Measurements from ENCODE around the gene PARVB.

PARVB gene

GRCh38 chr22:44067901-44068300, 43.8 kb downstream of the PARVB start:
- intact Hi-C loops (cut with DNase I; ENCODE audit: low total_unique reads), result no loop called here
- H3K27ac ChIP-seq, result no peak overlapping the region
- no peaks in the 10 kb centered on the region for H3K4me1 ChIP-seq
- no peaks in the 10 kb centered on the region for H3K36me3 ChIP-seq
- no peak overlapping the region for H3K4me3 ChIP-seq
- DNase-seq, result no peak
- TF ChIP-seq, protein P1, sequence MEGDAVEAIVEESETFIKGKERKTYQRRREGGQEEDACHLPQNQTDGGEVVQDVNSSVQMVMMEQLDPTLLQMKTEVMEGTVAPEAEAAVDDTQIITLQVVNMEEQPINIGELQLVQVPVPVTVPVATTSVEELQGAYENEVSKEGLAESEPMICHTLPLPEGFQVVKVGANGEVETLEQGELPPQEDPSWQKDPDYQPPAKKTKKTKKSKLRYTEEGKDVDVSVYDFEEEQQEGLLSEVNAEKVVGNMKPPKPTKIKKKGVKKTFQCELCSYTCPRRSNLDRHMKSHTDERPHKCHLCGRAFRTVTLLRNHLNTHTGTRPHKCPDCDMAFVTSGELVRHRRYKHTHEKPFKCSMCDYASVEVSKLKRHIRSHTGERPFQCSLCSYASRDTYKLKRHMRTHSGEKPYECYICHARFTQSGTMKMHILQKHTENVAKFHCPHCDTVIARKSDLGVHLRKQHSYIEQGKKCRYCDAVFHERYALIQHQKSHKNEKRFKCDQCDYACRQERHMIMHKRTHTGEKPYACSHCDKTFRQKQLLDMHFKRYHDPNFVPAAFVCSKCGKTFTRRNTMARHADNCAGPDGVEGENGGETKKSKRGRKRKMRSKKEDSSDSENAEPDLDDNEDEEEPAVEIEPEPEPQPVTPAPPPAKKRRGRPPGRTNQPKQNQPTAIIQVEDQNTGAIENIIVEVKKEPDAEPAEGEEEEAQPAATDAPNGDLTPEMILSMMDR (IDR thresholded peaks at IDR 0.05), result no peak
- no peaks in the 10 kb centered on the region for H3K27me3 ChIP-seq
- H3K9me3 ChIP-seq, result no peaks in the 10 kb centered on the region

GRCh38 chr22:44068422-44069191, 44.5 kb downstream of the PARVB start:
- intact Hi-C loops (cut with DNase I; ENCODE audit: low total_unique reads), result no loop called here
- H3K27me3 ChIP-seq, result no peaks in the 10 kb centered on the region
- H3K36me3 ChIP-seq, result no peaks in the 10 kb centered on the region
- peak in 1 of 2 donors; percentile 36 for DNase-seq
- no peak overlapping the region for H3K27ac ChIP-seq
- no peak overlapping the region for H3K4me3 ChIP-seq
- TF ChIP-seq, protein P1 (IDR thresholded peaks at IDR 0.05), result no peak
- H3K9me3 ChIP-seq, result no peaks in the 10 kb centered on the region
- H3K4me1 ChIP-seq, result no peaks in the 10 kb centered on the region

DNA sequence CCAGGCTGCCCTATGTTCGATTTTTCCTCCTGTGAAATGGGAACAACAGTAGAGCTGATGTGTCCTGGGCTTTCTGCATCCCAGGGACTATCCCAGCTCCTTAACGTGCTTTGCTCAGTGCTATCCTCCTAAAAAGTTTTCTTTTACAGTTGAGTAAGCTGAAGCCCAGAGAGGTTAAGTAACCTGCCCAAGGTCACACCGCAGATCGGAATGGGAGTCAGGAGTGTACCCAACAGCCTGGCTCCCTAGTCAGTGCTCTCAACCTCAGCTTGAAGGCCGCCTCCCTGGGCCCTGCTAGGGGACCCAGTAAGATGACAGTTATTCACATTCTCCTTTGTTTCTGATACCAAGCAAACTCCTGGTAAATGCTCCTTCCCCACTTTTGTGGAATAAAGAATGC, 45.9 kb downstream of the PARVB start:
- no peaks in the 10 kb centered on the region for H3K4me1 ChIP-seq
- H3K36me3 ChIP-seq, result no peaks in the 10 kb centered on the region
- H3K9me3 ChIP-seq, result no peaks in the 10 kb centered on the region
- H3K4me3 ChIP-seq, result no peak overlapping the region
- intact Hi-C loops (cut with DNase I; ENCODE audit: low total_unique reads), result loop anchor here (10.0 kb wide), 1 partner anchor 255 kb away; no protein-coding TSS in a partner anchor
- no peak for DNase-seq
- TF ChIP-seq, protein P1 (IDR thresholded peaks at IDR 0.05), result no peak
- no peak overlapping the region for H3K27ac ChIP-seq
- H3K27me3 ChIP-seq, result peaks cover 0 to 7% of the 10 kb centered on the region in 2 donors

GRCh38 chr22:44071781-44072326, 47.8 kb downstream of the PARVB start:
- Histone ChIP-seq H3K4me1 (no peaks in the 10 kb centered on the region), H3K4me3 (no peak overlapping the region), H3K27ac (no peak overlapping the region), H3K27me3 (peaks cover 0 to 7% of the 10 kb centered on the region in 2 donors), H3K36me3 (no peaks in the 10 kb centered on the region), H3K9me3 (no peaks in the 10 kb centered on the region)
- DNase-seq, result no peak
- TF ChIP-seq, protein P1 (IDR thresholded peaks at IDR 0.05), result no peak
- intact Hi-C loops (cut with DNase I; ENCODE audit: low total_unique reads), result loop anchor here (10.0 kb wide), 1 partner anchor 253 kb away; no protein-coding TSS in a partner anchor

DNA sequence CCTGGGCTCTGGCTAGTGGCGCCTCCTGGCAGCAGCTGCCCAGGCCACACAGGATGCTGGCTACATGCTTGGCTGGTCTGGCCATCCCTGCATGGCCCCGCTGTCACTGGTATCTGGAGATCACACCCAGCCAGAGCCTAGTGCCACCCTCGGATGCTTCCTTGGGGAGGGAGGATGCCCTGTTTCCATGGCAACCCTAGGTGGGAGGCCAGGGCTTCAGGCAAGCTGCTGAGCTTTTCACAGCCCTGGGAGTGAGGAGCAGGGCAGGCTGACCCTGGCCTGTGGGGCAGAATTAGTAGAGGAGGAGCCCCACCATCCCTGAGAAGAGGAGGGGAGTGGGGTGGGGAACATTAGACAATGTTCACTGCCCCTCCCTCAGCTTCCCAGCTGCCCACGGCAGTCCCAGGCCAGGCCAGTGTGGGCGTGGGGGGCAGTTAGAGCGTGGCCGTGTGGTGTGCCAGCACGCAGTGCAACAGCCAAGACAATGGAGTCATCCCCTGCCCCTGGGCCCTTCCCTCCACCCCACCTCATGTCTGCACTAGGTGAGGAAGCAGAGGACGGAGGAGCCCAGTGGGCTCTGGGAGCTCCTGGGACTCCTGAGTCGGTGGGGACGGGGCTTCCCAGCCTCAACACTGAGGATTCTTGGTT, 50.4 kb downstream of the PARVB start:
- no peaks in the 10 kb centered on the region for H3K9me3 ChIP-seq
- no peaks in the 10 kb centered on the region for H3K36me3 ChIP-seq
- TF ChIP-seq, protein P1 (IDR thresholded peaks at IDR 0.05), result no peak
- H3K4me1 ChIP-seq, result no peaks in the 10 kb centered on the region
- H3K4me3 ChIP-seq, result no peak overlapping the region
- no peak for DNase-seq
- H3K27me3 ChIP-seq, result peaks cover 0 to 7% of the 10 kb centered on the region in 2 donors
- no peak overlapping the region for H3K27ac ChIP-seq
- intact Hi-C loops (cut with DNase I; ENCODE audit: low total_unique reads), result loop anchor here (10.0 kb wide), 1 partner anchor 250 kb away; no protein-coding TSS in a partner anchor
